Colonic mucosa (tissue), 4 donors: ENCODE results near the gene GCNT4. TPM values are rescaled to one million over a fixed set of nuclear protein-coding genes. Genes with fewer than 3 reads are reported as not detected.

Experiments
- DNase-seq: peaks from one replicate; pipeline ENCODE4 v3.0.0-alpha.2; 2020
- H3K27ac ChIP-seq: fragments of 200-600 bp; one replicate; pipeline ENCODE4 v1.8.0; 2021
- H3K27me3 ChIP-seq: fragments of 200-600 bp; one replicate; pipeline ENCODE4 v1.8.0; 2021
- H3K36me3 ChIP-seq: fragments of 200-600 bp; one replicate; pipeline ENCODE4 v1.8.0; 2021
- H3K4me1 ChIP-seq: fragments of 200-600 bp; one replicate; pipeline ENCODE4 v1.8.0; 2021; ENCODE audit warnings: mild to moderate bottlenecking
- H3K4me3 ChIP-seq: fragments of 200-600 bp; one replicate; pipeline ENCODE4 v1.8.0; 2021
- H3K9ac ChIP-seq, 2 donors: one replicate each; pipeline ENCODE4 v1.7.0; 2013; ENCODE audit warnings: control low read depth in 2 of 2, low read depth in 2 of 2, low read length in 2 of 2
- H3K9me3 ChIP-seq: fragments of 200-600 bp; one replicate; pipeline ENCODE4 v1.8.0; 2021
- intact Hi-C: fragments of 100-400 bp; cut with DNase I; formaldehyde crosslinking; loops from one replicate; pipeline ENCODE4 v1.14.1; 2022
- total RNA-seq, 2 donors: library from RNA; stranded (reverse); fragmentation: NEBNext Ultra II Directional in 1 of 2; extraction: Animal tissue kit (Norgen Biotek cat#: 25700) in 1 of 2; gene quantifications; one replicate each; pipeline ENCODE4 v1.2.1, GENCODE V29; 2021
- TF ChIP-seq, protein P1 (sequence below): fragments of 200-600 bp; IDR thresholded peaks from one replicate; pipeline ENCODE4 v1.8.0; 2022; ENCODE audit warnings: antibody characterized with exemption, mild to moderate bottlenecking
- donor health status: healthy.
- donor health status: DM: no; HTN: no; CAD: no.
- donor health status: DM: no; HTN: no; CAD: no.

The GCNT4 gene
- total RNA-seq, 2 donors from 2014 or later: 0.25 to 2.7 TPM

DNA sequence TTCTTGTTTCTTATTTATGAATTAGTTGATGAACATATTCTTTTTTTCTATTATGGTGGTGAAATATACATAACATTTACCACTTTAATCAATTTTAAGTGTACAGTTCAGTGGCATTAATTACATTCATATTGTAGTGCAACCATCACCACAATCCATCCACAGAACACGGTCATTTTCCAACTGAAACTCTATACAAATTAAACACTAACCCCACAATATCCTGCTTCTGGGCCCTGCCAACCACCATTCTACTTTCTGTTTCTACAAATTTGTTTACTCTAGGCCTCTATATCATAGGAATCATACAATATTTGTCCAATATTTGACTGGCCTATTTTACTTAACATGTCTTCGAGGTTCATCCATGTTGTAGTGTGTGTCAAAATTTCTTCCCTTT lies 7.3 kb downstream of the GCNT4 start:
- Histone ChIP-seq H3K4me1 (no peaks in the 10 kb centered on the region), H3K9ac (no peak overlapping the region), H3K4me3 (no peak overlapping the region), H3K27me3 (no peaks in the 10 kb centered on the region), H3K36me3 (no peaks in the 10 kb centered on the region), H3K9me3 (no peaks in the 10 kb centered on the region), H3K27ac (no peak overlapping the region)
- DNase-seq: no peak
- intact Hi-C loops: no loop called here
- TF ChIP-seq, protein P1, sequence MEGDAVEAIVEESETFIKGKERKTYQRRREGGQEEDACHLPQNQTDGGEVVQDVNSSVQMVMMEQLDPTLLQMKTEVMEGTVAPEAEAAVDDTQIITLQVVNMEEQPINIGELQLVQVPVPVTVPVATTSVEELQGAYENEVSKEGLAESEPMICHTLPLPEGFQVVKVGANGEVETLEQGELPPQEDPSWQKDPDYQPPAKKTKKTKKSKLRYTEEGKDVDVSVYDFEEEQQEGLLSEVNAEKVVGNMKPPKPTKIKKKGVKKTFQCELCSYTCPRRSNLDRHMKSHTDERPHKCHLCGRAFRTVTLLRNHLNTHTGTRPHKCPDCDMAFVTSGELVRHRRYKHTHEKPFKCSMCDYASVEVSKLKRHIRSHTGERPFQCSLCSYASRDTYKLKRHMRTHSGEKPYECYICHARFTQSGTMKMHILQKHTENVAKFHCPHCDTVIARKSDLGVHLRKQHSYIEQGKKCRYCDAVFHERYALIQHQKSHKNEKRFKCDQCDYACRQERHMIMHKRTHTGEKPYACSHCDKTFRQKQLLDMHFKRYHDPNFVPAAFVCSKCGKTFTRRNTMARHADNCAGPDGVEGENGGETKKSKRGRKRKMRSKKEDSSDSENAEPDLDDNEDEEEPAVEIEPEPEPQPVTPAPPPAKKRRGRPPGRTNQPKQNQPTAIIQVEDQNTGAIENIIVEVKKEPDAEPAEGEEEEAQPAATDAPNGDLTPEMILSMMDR: no peak

DNA sequence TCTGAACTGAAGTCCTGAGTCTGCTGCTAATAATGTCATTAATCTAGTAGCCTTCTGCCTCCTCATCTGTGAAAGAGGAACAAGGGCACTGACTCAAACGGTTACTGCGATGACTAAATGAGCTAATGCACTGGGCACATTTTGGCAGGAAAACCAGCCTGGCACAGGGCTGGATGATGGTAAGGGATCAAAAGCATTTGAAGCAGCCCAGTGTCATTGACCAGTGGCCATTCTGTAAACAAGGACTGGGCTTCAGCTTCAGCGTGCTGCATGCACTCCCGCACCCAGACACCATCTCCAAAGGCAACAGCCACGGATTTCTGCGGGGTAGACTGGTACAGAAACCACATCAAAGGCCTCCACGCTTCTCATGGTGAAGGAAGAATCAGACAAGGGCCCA lies 8.0 kb downstream of the GCNT4 start:
- Histone ChIP-seq H3K27me3 (no peaks in the 10 kb centered on the region), H3K4me1 (no peaks in the 10 kb centered on the region), H3K36me3 (no peaks in the 10 kb centered on the region), H3K9me3 (no peaks in the 10 kb centered on the region), H3K4me3 (no peak overlapping the region), H3K27ac (no peak overlapping the region), H3K9ac (no peak overlapping the region)
- TF ChIP-seq, protein P1: no peak
- intact Hi-C loops: no loop called here
- no peak for DNase-seq

DNA sequence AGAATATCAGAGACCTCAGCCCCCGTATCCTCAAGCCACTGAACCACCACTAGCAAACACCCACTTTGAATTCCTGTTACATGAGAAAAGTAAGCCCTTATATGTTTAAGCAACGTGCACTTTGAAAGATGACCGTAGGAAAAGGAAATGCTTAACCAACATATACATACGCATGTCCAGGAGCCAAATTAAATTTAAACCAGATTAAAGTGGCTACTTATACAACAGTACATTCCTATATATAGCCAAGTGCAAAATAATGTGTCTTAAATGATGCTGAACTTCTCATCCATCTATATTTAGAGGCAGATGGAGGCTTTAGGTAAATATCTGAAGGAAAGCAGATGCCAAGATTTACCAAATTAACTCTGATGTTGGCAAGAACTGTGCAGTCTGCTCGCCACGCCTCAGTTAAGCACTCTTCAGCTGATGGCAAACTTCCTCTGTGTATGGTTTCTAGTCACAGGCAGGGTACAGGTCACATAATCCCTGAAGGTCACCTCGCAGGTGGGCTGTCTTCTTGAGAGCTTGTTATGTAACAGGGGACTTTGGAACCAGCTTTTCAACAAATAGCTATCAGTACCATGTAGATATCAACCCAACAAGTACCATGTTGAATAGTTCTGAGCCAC lies 8.6 kb downstream of the GCNT4 start:
- intact Hi-C loops: no loop called here
- Histone ChIP-seq H3K27me3 (no peaks in the 10 kb centered on the region), H3K27ac (no peak overlapping the region), H3K36me3 (no peaks in the 10 kb centered on the region), H3K4me1 (no peaks in the 10 kb centered on the region), H3K9ac (no peak overlapping the region), H3K4me3 (no peak overlapping the region), H3K9me3 (no peaks in the 10 kb centered on the region)
- TF ChIP-seq, protein P1: no peak
- no peak for DNase-seq

DNA sequence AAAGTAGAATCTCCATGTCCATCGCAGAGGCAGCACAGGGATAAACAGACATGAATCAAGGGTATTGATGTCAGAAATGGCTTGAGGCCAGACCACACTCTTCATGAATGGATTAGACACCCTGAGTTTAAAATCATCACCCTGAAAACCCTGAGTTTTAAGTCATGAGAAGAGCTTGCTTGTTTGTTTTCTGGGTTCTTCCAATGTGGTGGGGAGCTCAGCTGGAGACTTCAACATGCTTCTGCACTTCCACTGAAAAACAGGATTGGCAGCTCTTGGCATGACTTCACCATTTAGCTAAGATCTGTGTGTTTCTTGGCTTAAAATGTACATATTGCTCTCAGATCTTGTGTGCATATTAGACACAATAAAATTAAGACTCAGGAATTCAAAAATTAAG lies 9.8 kb downstream of the GCNT4 start:
- TF ChIP-seq, protein P1: no peak
- Histone ChIP-seq H3K36me3 (no peaks in the 10 kb centered on the region), H3K4me3 (no peak overlapping the region), H3K9me3 (no peaks in the 10 kb centered on the region), H3K9ac (no peak overlapping the region), H3K4me1 (no peaks in the 10 kb centered on the region), H3K27ac (no peak overlapping the region), H3K27me3 (no peaks in the 10 kb centered on the region)
- intact Hi-C loops: no loop called here
- DNase-seq: no peak

DNA sequence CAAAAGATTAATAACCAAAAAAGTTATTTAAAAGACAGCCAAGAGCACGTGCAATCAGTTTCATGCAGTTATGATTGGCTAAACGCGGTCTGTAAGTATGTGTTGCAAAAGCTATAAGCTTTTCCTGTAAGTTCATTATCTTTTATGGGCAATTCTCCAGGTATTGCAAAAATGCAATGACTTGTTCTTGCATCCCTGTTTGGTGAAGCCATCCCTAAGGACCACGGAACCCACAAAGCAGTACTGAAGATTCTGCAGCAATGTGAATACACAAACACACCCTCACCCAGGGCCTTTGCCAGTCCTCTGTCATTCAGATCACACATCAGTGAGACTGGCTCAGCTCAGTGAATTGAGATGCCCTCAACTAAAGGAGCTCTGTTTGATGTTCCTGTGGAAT lies 11.4 kb downstream of the GCNT4 start:
- H3K4me1 ChIP-seq: no peaks in the 10 kb centered on the region
- no peak for DNase-seq
- H3K9ac ChIP-seq: no peak overlapping the region
- H3K4me3 ChIP-seq: no peak overlapping the region
- H3K36me3 ChIP-seq: no peaks in the 10 kb centered on the region
- no peaks in the 10 kb centered on the region for H3K27me3 ChIP-seq
- no peak overlapping the region for H3K27ac ChIP-seq
- intact Hi-C loops: no loop called here
- H3K9me3 ChIP-seq: no peaks in the 10 kb centered on the region
- TF ChIP-seq, protein P1: no peak
